Kidney (tissue), 14 donors: ENCODE measurements around the gene LENG9. TPM values are rescaled to one million over a fixed set of nuclear protein-coding genes. Genes with fewer than 3 reads are reported as not detected.

ENCODE experiments used
- DNase-seq, 5 donors: peaks; one replicate each; pipeline ENCODE4 v3.0.0-alpha.2; 2013 to 2020
- FAIRE-seq: peaks from 2 replicates; lab custom pipeline; 2012; peaks lifted over from hg19 to GRCh38; lab: Jason Lieb, UNC
- H3K27ac ChIP-seq, 2 donors: one replicate each; pipeline ENCODE4 v1.7.0; 2013; ENCODE audit warnings: low read depth in 2 of 2, low read length in 2 of 2, inconsistent platforms in 1 of 2
- H3K27me3 ChIP-seq: one replicate; pipeline ENCODE4 v1.7.1; 2013; ENCODE audit warnings: low read length, inconsistent platforms; ENCODE audit not compliant: control insufficient read depth, insufficient read depth
- H3K36me3 ChIP-seq, 3 donors: one replicate each; pipeline versions ENCODE4 v1.7.0 to v1.7.1; 2013; ENCODE audit warnings: low read length in 3 of 3, control low read depth in 1 of 3, inconsistent platforms in 1 of 3; ENCODE audit not compliant: insufficient read depth in 3 of 3, control insufficient read depth in 2 of 3
- H3K4me1 ChIP-seq, 3 donors: one replicate each; pipeline versions ENCODE4 v1.7.0 to v1.7.1; 2013; ENCODE audit warnings: low read length in 3 of 3, inconsistent platforms in 1 of 3, low read depth in 1 of 3; ENCODE audit not compliant: control insufficient read depth in 2 of 3, insufficient read depth in 2 of 3
- H3K4me3 ChIP-seq, 3 donors: one replicate each; pipeline versions ENCODE4 v1.7.0 to v1.8.1; 2013; ENCODE audit warnings: low read length in 3 of 3, control low read depth in 1 of 3, inconsistent platforms in 1 of 3
- H3K9ac ChIP-seq, 3 donors: one replicate each; pipeline versions ENCODE4 v1.7.0 to v1.7.1; 2013; ENCODE audit warnings: low read length in 3 of 3, control low read depth in 1 of 3, inconsistent platforms in 1 of 3
- H3K9me3 ChIP-seq, 3 donors: one replicate each; pipeline versions ENCODE4 v1.7.0 to v1.7.1; 2013; ENCODE audit warnings: low read length in 3 of 3, control low read depth in 1 of 3, inconsistent platforms in 1 of 3; ENCODE audit not compliant: control insufficient read depth in 2 of 3, insufficient read depth in 1 of 3
- intact Hi-C: fragments of 100-400 bp; cut with DNase I; formaldehyde crosslinking; loops from one replicate; pipeline ENCODE4 v1.11.1; 2022
- polyA plus RNA-seq: library from polyadenylated mRNA; stranded (reverse); fragments of 350-450 nt; fragmentation: Illumina TruSeq; extraction: RNeasy Lipid Tissue Mini Kit (QIAGEN cat#74804); gene quantifications from one replicate; pipeline ENCODE4 v1.2.3, GENCODE V29; 2014; ENCODE audit warnings: low read depth, low replicate concordance; ENCODE audit not compliant: insufficient read depth
- total RNA-seq: library from RNA; stranded (reverse); fragmentation: NEBNext Ultra II Directional; extraction: Animal tissue kit (Norgen Biotek cat#: 25700); gene quantifications from one replicate; pipeline ENCODE4 v1.2.1, GENCODE V29; 2021
- TF ChIP-seq, protein P1 (sequence below): IDR thresholded peaks from 3 replicates; pipeline ENCODE4 v1.5.1; 2012; ENCODE audit warnings: mild to moderate bottlenecking, moderate library complexity, borderline replicate concordance; ENCODE audit not compliant: insufficient read depth; ENCODE audit errors: extremely low read depth
- donor health status: control.
- donor health status: control.
- donor health status: control.
- donor health status: control.
- donor health status: control.
- donor health status: DM: yes; HTN: yes; CAD: no.
- donor health status: Normal renal cell carcinoma (clear cell type).

The LENG9 gene
- total and polyA plus RNA-seq, 2 donors from 2014 or later = 2.0 to 6.8 TPM

DNA sequence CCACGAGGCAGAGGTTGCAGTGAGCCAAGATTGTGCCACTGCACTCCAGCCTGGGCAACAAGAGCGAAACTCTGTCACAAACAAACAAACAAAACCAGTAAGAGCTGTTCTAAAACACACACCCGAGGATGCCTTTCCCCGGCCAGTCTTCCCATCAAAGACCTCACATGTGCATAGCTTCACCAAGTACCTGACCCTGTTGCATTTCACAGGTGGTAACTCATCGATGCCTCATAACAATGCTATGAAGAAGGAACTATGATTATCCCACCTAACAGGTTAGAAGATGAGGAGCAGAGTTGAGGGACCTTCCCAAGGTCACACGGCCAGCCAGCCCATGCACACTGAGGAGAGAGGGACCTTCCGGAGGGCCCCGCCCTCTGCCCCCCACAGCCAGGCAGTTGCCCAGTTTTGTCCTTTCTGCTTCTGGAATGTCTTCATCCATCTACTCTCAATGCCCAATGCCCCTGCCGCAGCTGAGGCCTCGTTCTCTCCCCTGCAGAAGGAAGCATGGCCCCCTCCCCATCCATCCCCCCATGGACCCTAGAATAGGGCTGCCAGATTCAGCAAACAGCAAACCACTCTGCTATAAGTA, 31.3 kb downstream of the LENG9 start:
- FAIRE-seq = no peak
- peaks cover 0 to 3% (median 3%) of the 10 kb centered on the region in 3 donors for H3K4me1 ChIP-seq
- no peaks in the 10 kb centered on the region for H3K36me3 ChIP-seq
- intact Hi-C loops = no loop called here
- TF ChIP-seq, protein P1, sequence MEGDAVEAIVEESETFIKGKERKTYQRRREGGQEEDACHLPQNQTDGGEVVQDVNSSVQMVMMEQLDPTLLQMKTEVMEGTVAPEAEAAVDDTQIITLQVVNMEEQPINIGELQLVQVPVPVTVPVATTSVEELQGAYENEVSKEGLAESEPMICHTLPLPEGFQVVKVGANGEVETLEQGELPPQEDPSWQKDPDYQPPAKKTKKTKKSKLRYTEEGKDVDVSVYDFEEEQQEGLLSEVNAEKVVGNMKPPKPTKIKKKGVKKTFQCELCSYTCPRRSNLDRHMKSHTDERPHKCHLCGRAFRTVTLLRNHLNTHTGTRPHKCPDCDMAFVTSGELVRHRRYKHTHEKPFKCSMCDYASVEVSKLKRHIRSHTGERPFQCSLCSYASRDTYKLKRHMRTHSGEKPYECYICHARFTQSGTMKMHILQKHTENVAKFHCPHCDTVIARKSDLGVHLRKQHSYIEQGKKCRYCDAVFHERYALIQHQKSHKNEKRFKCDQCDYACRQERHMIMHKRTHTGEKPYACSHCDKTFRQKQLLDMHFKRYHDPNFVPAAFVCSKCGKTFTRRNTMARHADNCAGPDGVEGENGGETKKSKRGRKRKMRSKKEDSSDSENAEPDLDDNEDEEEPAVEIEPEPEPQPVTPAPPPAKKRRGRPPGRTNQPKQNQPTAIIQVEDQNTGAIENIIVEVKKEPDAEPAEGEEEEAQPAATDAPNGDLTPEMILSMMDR = no peak
- H3K27me3 ChIP-seq = no peaks in the 10 kb centered on the region
- peak in 1 of 5 donors; percentile 51 for DNase-seq
- H3K4me3 ChIP-seq = no peak overlapping the region
- H3K9me3 ChIP-seq = no peaks in the 10 kb centered on the region
- no peak overlapping the region for H3K9ac ChIP-seq
- no peak overlapping the region for H3K27ac ChIP-seq

DNA sequence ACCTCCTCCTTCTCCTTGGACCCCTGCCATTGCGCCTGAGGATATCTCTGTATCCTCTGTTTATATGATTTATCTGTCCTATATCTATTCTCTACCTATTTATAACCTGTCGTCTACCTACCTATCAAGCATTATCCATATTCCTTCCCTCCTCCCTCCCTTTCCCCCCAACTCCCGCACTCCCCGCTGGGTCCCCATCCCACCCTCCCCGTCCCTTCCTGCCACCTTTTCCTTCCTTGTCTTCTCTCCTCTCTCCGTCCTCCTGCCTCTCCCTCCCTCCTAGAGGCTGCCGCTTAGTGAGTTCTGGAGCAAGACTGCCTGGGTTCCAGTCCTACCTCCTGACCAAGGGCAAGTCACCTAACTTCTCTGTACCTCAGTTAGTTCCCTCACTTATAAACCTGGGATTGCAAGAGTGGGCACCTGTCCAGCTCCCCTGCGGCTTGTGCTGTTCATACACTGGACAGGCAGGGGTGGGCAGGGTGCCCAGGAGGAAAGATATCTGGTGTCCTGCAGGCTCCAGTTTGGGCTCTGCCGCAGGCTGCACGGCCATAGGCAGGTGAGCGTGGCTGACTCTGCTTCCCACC, 32.2 kb downstream of the LENG9 start:
- no peaks in the 10 kb centered on the region for H3K9me3 ChIP-seq
- H3K4me1 ChIP-seq = peaks cover 0 to 3% (median 3%) of the 10 kb centered on the region in 3 donors
- no peak overlapping the region for H3K4me3 ChIP-seq
- TF ChIP-seq, protein P1 = no peak
- H3K9ac ChIP-seq = no peak overlapping the region
- H3K27me3 ChIP-seq = no peaks in the 10 kb centered on the region
- intact Hi-C loops = no loop called here
- H3K27ac ChIP-seq = no peak overlapping the region
- H3K36me3 ChIP-seq = no peaks in the 10 kb centered on the region
- no peak for FAIRE-seq
- DNase-seq = peak in 1 of 5 donors; percentile 90

DNA sequence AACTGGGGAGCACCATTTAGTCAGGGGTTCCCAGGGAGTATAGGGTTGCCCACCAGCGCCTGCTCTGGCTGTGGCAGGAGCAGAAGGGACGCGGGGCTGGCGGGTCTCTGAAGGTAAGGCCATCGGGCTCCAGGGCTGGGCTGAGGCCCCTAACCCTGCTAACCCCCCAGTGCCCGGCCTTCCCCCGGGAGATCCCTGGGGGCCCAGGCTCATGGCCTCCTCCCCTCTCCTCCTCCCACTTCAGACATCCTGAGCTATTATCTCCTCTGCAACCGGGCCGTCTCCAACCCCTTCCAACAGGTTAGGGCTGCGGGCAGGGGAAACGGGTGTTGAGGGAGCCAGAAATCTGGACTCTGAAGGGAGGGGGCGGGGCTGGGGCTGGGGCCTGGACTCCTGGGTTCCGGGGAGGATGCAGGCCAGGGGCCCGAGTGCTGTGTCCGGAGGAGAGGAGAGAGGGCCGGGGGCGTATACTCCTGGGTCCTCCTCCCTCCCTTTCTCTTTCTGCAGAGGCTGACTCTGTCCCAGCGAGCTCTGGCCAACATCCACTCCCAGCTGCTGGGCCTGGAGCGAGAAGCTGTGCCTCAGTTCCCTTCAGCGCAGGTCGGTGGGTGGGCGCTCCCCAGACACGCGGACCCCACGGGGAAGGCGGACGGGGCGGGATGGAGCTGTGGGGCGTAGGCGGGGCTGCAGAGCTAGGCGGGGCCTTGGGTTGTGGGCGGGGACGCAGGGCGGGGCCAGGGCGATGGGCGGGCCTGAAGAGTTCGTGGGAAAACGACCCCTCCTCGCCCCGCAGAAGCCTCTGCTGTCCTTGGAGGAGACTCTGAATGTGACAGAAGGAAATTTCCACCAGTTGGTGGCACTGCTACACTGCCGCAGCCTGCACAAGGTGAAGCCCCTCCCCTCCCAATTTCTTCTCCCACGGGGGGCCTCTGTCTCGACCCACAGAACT, 33.0 kb downstream of the LENG9 start:
- intact Hi-C loops = no loop called here
- peaks cover 0 to 3% (median 3%) of the 10 kb centered on the region in 3 donors for H3K4me1 ChIP-seq
- H3K27ac ChIP-seq = no peak overlapping the region
- H3K27me3 ChIP-seq = no peaks in the 10 kb centered on the region
- no peaks in the 10 kb centered on the region for H3K36me3 ChIP-seq
- DNase-seq = peak; percentile 78 to 89 (median 82)
- H3K9me3 ChIP-seq = no peaks in the 10 kb centered on the region
- no peak overlapping the region for H3K4me3 ChIP-seq
- no peak overlapping the region for H3K9ac ChIP-seq
- FAIRE-seq = no peak
- TF ChIP-seq, protein P1 = peak; percentile 13
